MM.1S (cell line): ENCODE results near the gene DAB2.
"Not testable (repeated sequence)": the region's sequence is repeated elsewhere in the genome, so short reads cannot be mapped to it uniquely, and the experiment has no call there.

Source experiments
- EZH2 ChIP-seq: fragments of 300-600 bp; sonication (generic); optimal IDR thresholded peaks from 2 replicates; pipeline ENCODE3; 2017; ENCODE audit warnings: low read depth, mild to moderate bottlenecking, antibody characterized with exemption, low read length, mixed read lengths
- EZH2phosphoT487 ChIP-seq: fragments of 300-600 bp; sonication (generic); IDR thresholded peaks from 2 replicates; pipeline ENCODE4 v1.6.1; 2018; ENCODE audit warnings: antibody characterized with exemption, low read length
- TF ChIP-seq, protein P1 (sequence below): fragments of 300-600 bp; sonication (generic); IDR thresholded peaks from 2 replicates; pipeline ENCODE4 v1.5.1; 2016; ENCODE audit warnings: antibody characterized with exemption, low read length, mixed read lengths

DNA sequence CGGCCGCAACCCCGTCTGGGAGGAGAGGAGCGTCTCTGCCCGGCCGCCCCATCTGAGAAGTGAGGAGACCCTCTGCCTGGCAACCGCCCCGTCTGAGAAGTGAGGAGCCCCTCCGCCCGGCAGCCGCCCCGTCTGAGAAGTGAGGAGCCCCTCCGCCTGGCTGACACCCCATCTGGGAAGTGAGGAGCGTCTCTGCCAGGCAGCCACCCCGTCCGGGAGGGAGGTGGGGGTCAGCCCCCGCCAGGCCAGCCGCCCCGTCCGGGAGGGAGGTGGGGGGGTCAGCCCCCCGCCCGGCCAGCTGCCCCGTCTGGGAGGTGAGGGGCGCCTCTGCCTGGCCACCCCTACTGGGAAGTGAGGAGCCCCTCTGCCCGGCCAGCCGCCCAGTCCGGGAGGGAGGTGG lies 90.5 kb downstream of the DAB2 start:
- TF ChIP-seq, protein P1, sequence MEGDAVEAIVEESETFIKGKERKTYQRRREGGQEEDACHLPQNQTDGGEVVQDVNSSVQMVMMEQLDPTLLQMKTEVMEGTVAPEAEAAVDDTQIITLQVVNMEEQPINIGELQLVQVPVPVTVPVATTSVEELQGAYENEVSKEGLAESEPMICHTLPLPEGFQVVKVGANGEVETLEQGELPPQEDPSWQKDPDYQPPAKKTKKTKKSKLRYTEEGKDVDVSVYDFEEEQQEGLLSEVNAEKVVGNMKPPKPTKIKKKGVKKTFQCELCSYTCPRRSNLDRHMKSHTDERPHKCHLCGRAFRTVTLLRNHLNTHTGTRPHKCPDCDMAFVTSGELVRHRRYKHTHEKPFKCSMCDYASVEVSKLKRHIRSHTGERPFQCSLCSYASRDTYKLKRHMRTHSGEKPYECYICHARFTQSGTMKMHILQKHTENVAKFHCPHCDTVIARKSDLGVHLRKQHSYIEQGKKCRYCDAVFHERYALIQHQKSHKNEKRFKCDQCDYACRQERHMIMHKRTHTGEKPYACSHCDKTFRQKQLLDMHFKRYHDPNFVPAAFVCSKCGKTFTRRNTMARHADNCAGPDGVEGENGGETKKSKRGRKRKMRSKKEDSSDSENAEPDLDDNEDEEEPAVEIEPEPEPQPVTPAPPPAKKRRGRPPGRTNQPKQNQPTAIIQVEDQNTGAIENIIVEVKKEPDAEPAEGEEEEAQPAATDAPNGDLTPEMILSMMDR: not testable (repeated sequence)
- not testable (repeated sequence) for TF ChIP-seq EZH2, EZH2phosphoT487
